ENCODE data around the gene DDX47.
"Not testable (repeated sequence)": the region's sequence is repeated elsewhere in the genome, so short reads cannot be mapped to it uniquely, and the experiment has no call there.

DNA sequence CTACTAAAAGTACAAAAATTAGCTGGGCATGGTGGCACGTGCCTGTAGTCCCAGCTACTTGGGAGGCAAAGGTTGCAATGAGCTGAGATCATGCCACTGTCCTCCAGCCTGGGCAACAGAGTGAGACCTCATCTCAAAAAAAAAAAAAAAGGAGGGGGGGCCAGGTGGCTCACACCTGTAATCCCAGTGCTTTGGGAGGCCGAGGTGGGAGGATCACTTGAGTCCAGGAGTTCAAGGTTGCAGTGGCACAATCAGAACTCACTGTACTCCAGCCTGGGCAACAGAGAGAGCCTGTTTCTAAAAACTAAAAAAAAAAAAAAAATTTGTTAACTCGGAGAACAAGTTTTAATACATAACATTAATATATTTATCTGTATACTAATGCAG is 5.6 kb upstream of the DDX47 start:
- TF ChIP-seq, protein P1, sequence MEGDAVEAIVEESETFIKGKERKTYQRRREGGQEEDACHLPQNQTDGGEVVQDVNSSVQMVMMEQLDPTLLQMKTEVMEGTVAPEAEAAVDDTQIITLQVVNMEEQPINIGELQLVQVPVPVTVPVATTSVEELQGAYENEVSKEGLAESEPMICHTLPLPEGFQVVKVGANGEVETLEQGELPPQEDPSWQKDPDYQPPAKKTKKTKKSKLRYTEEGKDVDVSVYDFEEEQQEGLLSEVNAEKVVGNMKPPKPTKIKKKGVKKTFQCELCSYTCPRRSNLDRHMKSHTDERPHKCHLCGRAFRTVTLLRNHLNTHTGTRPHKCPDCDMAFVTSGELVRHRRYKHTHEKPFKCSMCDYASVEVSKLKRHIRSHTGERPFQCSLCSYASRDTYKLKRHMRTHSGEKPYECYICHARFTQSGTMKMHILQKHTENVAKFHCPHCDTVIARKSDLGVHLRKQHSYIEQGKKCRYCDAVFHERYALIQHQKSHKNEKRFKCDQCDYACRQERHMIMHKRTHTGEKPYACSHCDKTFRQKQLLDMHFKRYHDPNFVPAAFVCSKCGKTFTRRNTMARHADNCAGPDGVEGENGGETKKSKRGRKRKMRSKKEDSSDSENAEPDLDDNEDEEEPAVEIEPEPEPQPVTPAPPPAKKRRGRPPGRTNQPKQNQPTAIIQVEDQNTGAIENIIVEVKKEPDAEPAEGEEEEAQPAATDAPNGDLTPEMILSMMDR (conservative IDR thresholded peaks at IDR 0.05), result not testable (repeated sequence)
- TF ChIP-seq ZFX (IDR thresholded peaks at IDR 0.05), result not testable (repeated sequence)
